Erythroblast (primary cell): ENCODE results near the gene LRP1B.

Experiments
- DNase-seq, 2 experiments: peaks; one replicate each; lab custom pipeline; 2025; lab: John Stamatoyannopoulos, UW
- GATA1 ChIP-seq: IDR thresholded peaks from 2 replicates; pipeline ENCODE4 v1.6.1; 2011; ENCODE audit warnings: low read depth, mild to moderate bottlenecking, control low read depth, low read length, moderate library complexity
- POLR2A ChIP-seq: IDR thresholded peaks from 2 replicates; pipeline ENCODE4 v1.6.1; 2011; ENCODE audit warnings: mild to moderate bottlenecking, low read length

LRP1B gene

GRCh38 chr2:141611981-141612380 lies 518.8 kb downstream of the LRP1B start:
- DNase-seq, result no peak
- TF ChIP-seq POLR2A (no peak), GATA1 (no peak)

GRCh38 chr2:141611176-141611571 lies 519.6 kb downstream of the LRP1B start:
- no peak for TF ChIP-seq GATA1
- no peak for TF ChIP-seq POLR2A
- DNase-seq, result peak in 1 of 2 experiments; percentile 40

GRCh38 chr2:141610564-141611175 lies 520.1 kb downstream of the LRP1B start:
- TF ChIP-seq GATA1, result no peak
- no peak for TF ChIP-seq POLR2A
- peak in 1 of 2 experiments; percentile 22 for DNase-seq

- TF ChIP-seq POLR2A, result no peak
- TF ChIP-seq GATA1, result no peak
Observed at GRCh38 chr2:141605163-141605562, 525.7 kb downstream of the LRP1B start.

GRCh38 chr2:141601511-141602152 lies 529.2 kb downstream of the LRP1B start:
- TF ChIP-seq POLR2A, result no peak
- no peak for DNase-seq

More at GRCh38 chr2:141605163-141605562, 525.7 kb downstream of the LRP1B start:
- no peak for DNase-seq

GRCh38 chr2:141599721-141600120 lies 531.1 kb downstream of the LRP1B start:
- TF ChIP-seq GATA1 (no peak), POLR2A (no peak)
- DNase-seq, result no peak

- TF ChIP-seq POLR2A, result no peak
- no peak for TF ChIP-seq GATA1
- DNase-seq, result no peak
Observed at GRCh38 chr2:141598982-141599381, 531.8 kb downstream of the LRP1B start.

GRCh38 chr2:141595316-141595920 lies 535.4 kb downstream of the LRP1B start:
- TF ChIP-seq GATA1 (no peak), POLR2A (no peak)
- no peak for DNase-seq

GRCh38 chr2:141591787-141592186 lies 539.0 kb downstream of the LRP1B start:
- TF ChIP-seq GATA1 (no peak), POLR2A (no peak)
- DNase-seq, result no peak

- TF ChIP-seq GATA1 (no peak), POLR2A (no peak)
- DNase-seq, result no peak
Observed at GRCh38 chr2:141590620-141591019, 540.2 kb downstream of the LRP1B start.

GRCh38 chr2:141589314-141589713 lies 541.5 kb downstream of the LRP1B start:
- no peak for DNase-seq
- TF ChIP-seq POLR2A (no peak), GATA1 (no peak)

GRCh38 chr2:141586985-141587384 lies 543.8 kb downstream of the LRP1B start:
- TF ChIP-seq GATA1, result no peak
- TF ChIP-seq POLR2A, result no peak
- DNase-seq, result no peak

GRCh38 chr2:141582213-141582612 lies 548.6 kb downstream of the LRP1B start:
- TF ChIP-seq GATA1 (no peak), POLR2A (no peak)
- DNase-seq, result no peak

- DNase-seq, result no peak
Observed at GRCh38 chr2:141579071-141579470, 551.7 kb downstream of the LRP1B start.

More at GRCh38 chr2:141579071-141579470, 551.7 kb downstream of the LRP1B start:
- TF ChIP-seq GATA1 (no peak), POLR2A (no peak)
